KMS-11 (cell line): Measurements from ENCODE around the gene NCKAP5.

ENCODE experiments used
- H2AFZ ChIP-seq: fragments of 200-600 bp; sonication (generic); 2 replicates; pipeline ENCODE4 v1.6.1; 2016; ENCODE audit warnings: antibody characterized with exemption, mixed run types, low read depth
- H3K27ac ChIP-seq: fragments of 200-600 bp; sonication (generic); 2 replicates; pipeline ENCODE4 v1.6.1; 2016; ENCODE audit warnings: mild to moderate bottlenecking, mixed run types
- H3K27me3 ChIP-seq: fragments of 200-600 bp; sonication (generic); 2 replicates; pipeline ENCODE4 v1.6.1; 2017; ENCODE audit warnings: mild to moderate bottlenecking, low read depth, mixed run types, moderate library complexity; ENCODE audit not compliant: insufficient read depth
- H3K36me3 ChIP-seq: fragments of 200-600 bp; sonication (generic); 2 replicates; pipeline ENCODE4 v1.6.1; 2017; ENCODE audit warnings: mild to moderate bottlenecking, mixed run types; ENCODE audit not compliant: insufficient read depth
- H3K4me1 ChIP-seq: fragments of 200-600 bp; sonication (generic); 2 replicates; pipeline ENCODE4 v1.6.1; 2016; ENCODE audit warnings: mild to moderate bottlenecking, low read depth, mixed run types; ENCODE audit not compliant: poor library complexity, severe bottlenecking
- H3K4me2 ChIP-seq: fragments of 200-600 bp; sonication (generic); 2 replicates; pipeline ENCODE4 v1.7.0; 2016; ENCODE audit warnings: mild to moderate bottlenecking, mixed run types
- H3K4me3 ChIP-seq: fragments of 200-600 bp; sonication (generic); IDR thresholded peaks from 2 replicates; pipeline ENCODE4 v1.6.1; 2017; ENCODE audit warnings: low read depth, low read length, mixed read lengths; ENCODE audit not compliant: insufficient read depth
- H3K79me2 ChIP-seq: fragments of 200-600 bp; sonication (generic); 2 replicates; pipeline ENCODE4 v1.6.1; 2016; ENCODE audit warnings: low read depth, mixed run types; ENCODE audit not compliant: insufficient read depth
- H3K9ac ChIP-seq: fragments of 200-600 bp; sonication (generic); 2 replicates; pipeline ENCODE4 v1.6.1; 2016; ENCODE audit warnings: mild to moderate bottlenecking, mixed run types
- H4K20me1 ChIP-seq: fragments of 200-600 bp; sonication (generic); 2 replicates; pipeline ENCODE4 v1.6.1; 2016; ENCODE audit warnings: mild to moderate bottlenecking, mixed run types; ENCODE audit not compliant: insufficient read depth
- CTCF ChIP-seq: fragments of 200-600 bp; sonication (generic); conservative IDR thresholded peaks from 2 replicates; pipeline ENCODE4 v1.6.1; 2017; ENCODE audit warnings: low read depth, mild to moderate bottlenecking, antibody characterized with exemption, low read length, moderate library complexity, mixed read lengths

The NCKAP5 gene

GRCh38 chr2:133598769-133599168 lies 30.5 kb upstream of the NCKAP5 start:
- Histone ChIP-seq H3K27ac (no peak overlapping the region), H2AFZ (no peak overlapping the region), H4K20me1 (no peaks in the 10 kb centered on the region), H3K4me2 (no peak overlapping the region), H3K36me3 (no peaks in the 10 kb centered on the region), H3K27me3 (no peaks in the 10 kb centered on the region), H3K4me1 (no peaks in the 10 kb centered on the region), H3K4me3 (no peak overlapping the region), H3K79me2 (no peaks in the 10 kb centered on the region), H3K9ac (no peak overlapping the region)
- no peak for TF ChIP-seq CTCF

- Histone ChIP-seq H3K79me2 (no peaks in the 10 kb centered on the region), H3K4me3 (no peak overlapping the region), H3K27ac (no peak overlapping the region), H3K4me2 (no peak overlapping the region), H3K4me1 (no peaks in the 10 kb centered on the region), H3K9ac (no peak overlapping the region), H2AFZ (no peak overlapping the region), H4K20me1 (no peaks in the 10 kb centered on the region), H3K36me3 (no peaks in the 10 kb centered on the region), H3K27me3 (no peaks in the 10 kb centered on the region)
- no peak for TF ChIP-seq CTCF
Measured at GRCh38 chr2:133596701-133597393, 28.6 kb upstream of the NCKAP5 start.

- no peak overlapping the region for H3K27ac ChIP-seq
- no peak overlapping the region for H2AFZ ChIP-seq
- no peaks in the 10 kb centered on the region for H3K4me1 ChIP-seq
- H3K36me3 ChIP-seq = no peaks in the 10 kb centered on the region
- no peak overlapping the region for H3K9ac ChIP-seq
- no peak overlapping the region for H3K4me3 ChIP-seq
- H3K27me3 ChIP-seq = no peaks in the 10 kb centered on the region
- no peaks in the 10 kb centered on the region for H3K79me2 ChIP-seq
- H4K20me1 ChIP-seq = no peaks in the 10 kb centered on the region
- H3K4me2 ChIP-seq = no peak overlapping the region
- TF ChIP-seq CTCF = no peak
Measured at GRCh38 chr2:133591164-133591563, 22.9 kb upstream of the NCKAP5 start.

- Histone ChIP-seq H3K9ac (no peak overlapping the region), H2AFZ (no peak overlapping the region), H3K36me3 (no peaks in the 10 kb centered on the region), H3K4me2 (no peak overlapping the region), H3K27me3 (no peaks in the 10 kb centered on the region), H3K4me3 (no peak overlapping the region), H4K20me1 (no peaks in the 10 kb centered on the region), H3K27ac (no peak overlapping the region), H3K79me2 (no peaks in the 10 kb centered on the region), H3K4me1 (no peaks in the 10 kb centered on the region)
- no peak for TF ChIP-seq CTCF
Measured at GRCh38 chr2:133589456-133589855, 21.2 kb upstream of the NCKAP5 start.
